GM12865 (cell line): ENCODE results near the gene AKT2.

Source experiments
- DNase-seq: peaks from one replicate; pipeline ENCODE4 v3.0.0; 2010; ENCODE audit warnings: low read depth
- H3K4me3 ChIP-seq: 2 replicates; pipeline ENCODE4 v1.5.1; 2011; ENCODE audit warnings: mild to moderate bottlenecking, low read depth, low read length, control low read depth
- CTCF ChIP-seq: IDR thresholded peaks from 2 replicates; pipeline ENCODE4 v1.5.1; 2011; ENCODE audit warnings: low read length, control low read depth, low read depth, inconsistent platforms; ENCODE audit not compliant: insufficient read depth; ENCODE audit errors: missing control alignments

The AKT2 gene

GRCh38 chr19:40322271-40322610 is 37.1 kb upstream of the AKT2 start:
- no peak overlapping the region for H3K4me3 ChIP-seq
- TF ChIP-seq CTCF = no peak
- DNase-seq = no peak

- no peak overlapping the region for H3K4me3 ChIP-seq
- no peak for DNase-seq
- no peak for TF ChIP-seq CTCF
These were observed 36.6 kb upstream of the AKT2 start for GRCh38 chr19:40321566-40322270.

GRCh38 chr19:40321076-40321475 is 35.9 kb upstream of the AKT2 start:
- no peak for DNase-seq
- TF ChIP-seq CTCF = no peak
- H3K4me3 ChIP-seq = no peak overlapping the region

GRCh38 chr19:40320558-40320935 is 35.4 kb upstream of the AKT2 start:
- no peak for TF ChIP-seq CTCF
- no peak overlapping the region for H3K4me3 ChIP-seq
- DNase-seq = no peak

GRCh38 chr19:40317338-40317737 is 32.2 kb upstream of the AKT2 start:
- DNase-seq = no peak
- TF ChIP-seq CTCF = no peak
- H3K4me3 ChIP-seq = no peak overlapping the region

GRCh38 chr19:40315812-40316470 is 30.8 kb upstream of the AKT2 start:
- no peak for DNase-seq
- TF ChIP-seq CTCF = no peak

GRCh38 chr19:40314656-40315055 is 29.5 kb upstream of the AKT2 start:
- H3K4me3 ChIP-seq = no peak overlapping the region
- no peak for DNase-seq
- no peak for TF ChIP-seq CTCF

More at GRCh38 chr19:40315812-40316470, 30.8 kb upstream of the AKT2 start:
- no peak overlapping the region for H3K4me3 ChIP-seq
